ENCODE measurements around the gene EPC2.

DNA sequence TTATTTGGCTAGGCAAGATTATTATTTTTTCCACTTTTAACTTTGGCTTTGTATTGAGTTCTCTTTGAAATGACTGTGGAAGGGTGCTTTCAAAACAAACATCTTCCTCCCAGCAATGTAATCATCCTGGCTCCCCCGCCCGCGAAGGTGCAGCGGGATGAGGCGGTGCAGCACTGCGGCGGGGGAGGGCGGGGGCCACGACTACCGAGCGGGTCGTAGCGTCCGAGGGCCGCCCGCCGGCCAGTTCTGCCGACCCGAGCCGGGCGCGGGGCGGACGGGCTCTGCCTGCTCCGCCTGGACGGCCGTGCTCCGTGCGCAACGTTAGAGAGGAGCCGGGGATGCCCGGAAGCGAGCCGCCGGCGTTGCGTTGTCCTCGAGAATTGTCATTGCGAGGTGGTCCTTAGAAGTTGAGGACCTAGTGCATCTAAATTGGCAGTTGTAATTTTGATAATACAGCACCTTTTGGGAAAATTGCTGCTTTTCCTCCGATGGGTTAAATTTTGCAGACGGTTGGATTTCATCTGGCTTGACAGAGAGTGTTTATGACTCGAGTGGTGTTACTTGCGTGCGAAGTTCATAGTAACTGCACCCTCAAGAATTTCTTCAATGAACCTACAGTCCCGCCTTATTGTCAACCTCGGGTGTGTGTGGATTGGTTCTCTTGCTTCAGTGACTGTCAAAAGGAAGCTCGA, 1.1 kb downstream of the EPC2 start:
- TF ChIP-seq, protein P1, sequence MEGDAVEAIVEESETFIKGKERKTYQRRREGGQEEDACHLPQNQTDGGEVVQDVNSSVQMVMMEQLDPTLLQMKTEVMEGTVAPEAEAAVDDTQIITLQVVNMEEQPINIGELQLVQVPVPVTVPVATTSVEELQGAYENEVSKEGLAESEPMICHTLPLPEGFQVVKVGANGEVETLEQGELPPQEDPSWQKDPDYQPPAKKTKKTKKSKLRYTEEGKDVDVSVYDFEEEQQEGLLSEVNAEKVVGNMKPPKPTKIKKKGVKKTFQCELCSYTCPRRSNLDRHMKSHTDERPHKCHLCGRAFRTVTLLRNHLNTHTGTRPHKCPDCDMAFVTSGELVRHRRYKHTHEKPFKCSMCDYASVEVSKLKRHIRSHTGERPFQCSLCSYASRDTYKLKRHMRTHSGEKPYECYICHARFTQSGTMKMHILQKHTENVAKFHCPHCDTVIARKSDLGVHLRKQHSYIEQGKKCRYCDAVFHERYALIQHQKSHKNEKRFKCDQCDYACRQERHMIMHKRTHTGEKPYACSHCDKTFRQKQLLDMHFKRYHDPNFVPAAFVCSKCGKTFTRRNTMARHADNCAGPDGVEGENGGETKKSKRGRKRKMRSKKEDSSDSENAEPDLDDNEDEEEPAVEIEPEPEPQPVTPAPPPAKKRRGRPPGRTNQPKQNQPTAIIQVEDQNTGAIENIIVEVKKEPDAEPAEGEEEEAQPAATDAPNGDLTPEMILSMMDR (IDR thresholded peaks at IDR 0.05; ENCODE audit: low read length): no peak; the same call in 1 of the 2 replicates
- no peak for TF ChIP-seq EZH2phosphoT487 (IDR thresholded peaks at IDR 0.05; ENCODE audit: low read length)

Measured in MM.1S (cell line).